ENCODE results near the gene EPHA8. TPM values are rescaled to one million over a fixed set of nuclear protein-coding genes. Genes with fewer than 3 reads are reported as not detected.

EPHA8 gene
- not detected in 2 replicates for total RNA-seq

GRCh38 chr1:22562584-22563583 lies at the start of gene EPHA8:
Gene EPHA8, plus strand, starts transcription at chr1:22563489. Its CDS starts 147 bp downstream, at chr1:22563636.

GRCh38 chr1:22636353-22636752 lies 73.1 kb downstream of the EPHA8 start, which contains the start of gene C1QA:
Gene C1QA, plus strand, starts transcription at chr1:22636628. Its CDS starts 989 bp downstream, at chr1:22637617.

GRCh38 chr1:22643381-22643780 lies 80.1 kb downstream of the EPHA8 start, which contains the start of gene C1QC:
Gene C1QC, plus strand, starts transcription at chr1:22643633. Its CDS starts 391 bp downstream, at chr1:22644024.

GRCh38 chr1:22652881-22653316 lies 89.6 kb downstream of the EPHA8 start, which contains the start of gene C1QB:
Gene C1QB, plus strand, starts transcription at chr1:22653236. Its CDS starts 6,227 bp downstream, at chr1:22659463.

Other genes starting within 250 kb of the EPHA8 start
- gene ZBTB40, start 111.6 kb upstream of the EPHA8 start, total RNA-seq, result 7.5 and 8.7 TPM in 2 replicates
- gene C1QA, start 73.1 kb downstream of the EPHA8 start, total RNA-seq, result not detected in 2 replicates
- not detected in 2 replicates for gene C1QC, start 80.1 kb downstream of the EPHA8 start, total RNA-seq
- not detected in 2 replicates for gene C1QB, start 89.7 kb downstream of the EPHA8 start, total RNA-seq
- 141 and 181 TPM in 2 replicates for gene EPHB2, start 147.3 kb downstream of the EPHA8 start, total RNA-seq